GM12891 (cell line): ENCODE results near the gene C11orf87.

Source experiments
- DNase-seq: peaks from one replicate; pipeline ENCODE4 v3.0.0; 2011; ENCODE audit warnings: low spot score; ENCODE audit not compliant: insufficient read length
- FAIRE-seq: peaks from 2 replicates; lab custom pipeline; 2011; peaks lifted over from hg19 to GRCh38; lab: Jason Lieb, UNC
- PAX5 ChIP-seq: IDR thresholded peaks from 2 replicates; pipeline ENCODE4 v1.6.1; 2011; ENCODE audit warnings: low read length, moderate library complexity, mild to moderate bottlenecking; ENCODE audit not compliant: insufficient read depth, severe bottlenecking
- POLR2A ChIP-seq: IDR thresholded peaks from 2 replicates; pipeline ENCODE4 v1.6.1; 2011; ENCODE audit warnings: low read depth, low read length, control low read depth
- POLR2AphosphoS5 ChIP-seq: IDR thresholded peaks from 2 replicates; pipeline ENCODE4 v1.6.1; 2011; ENCODE audit warnings: low read depth, low read length, control low read depth
- POU2F2 ChIP-seq: IDR thresholded peaks from 2 replicates; pipeline ENCODE4 v1.6.1; 2011; ENCODE audit warnings: low read depth, mild to moderate bottlenecking, control low read depth, low read length, moderate library complexity
- SPI1 ChIP-seq: IDR thresholded peaks from 2 replicates; pipeline ENCODE4 v1.6.1; 2011; ENCODE audit warnings: low read depth, low read length, control low read depth
- TAF1 ChIP-seq: IDR thresholded peaks from 2 replicates; pipeline ENCODE4 v1.6.1; 2011; ENCODE audit warnings: low read depth, low read length, control low read depth

C11orf87 gene

GRCh38 chr11:109416601-109417000, 5.4 kb upstream of the C11orf87 start:
- FAIRE-seq = no peak
- TF ChIP-seq POU2F2 (no peak), POLR2AphosphoS5 (no peak), TAF1 (no peak), SPI1 (no peak), PAX5 (no peak), POLR2A (no peak)

DNA sequence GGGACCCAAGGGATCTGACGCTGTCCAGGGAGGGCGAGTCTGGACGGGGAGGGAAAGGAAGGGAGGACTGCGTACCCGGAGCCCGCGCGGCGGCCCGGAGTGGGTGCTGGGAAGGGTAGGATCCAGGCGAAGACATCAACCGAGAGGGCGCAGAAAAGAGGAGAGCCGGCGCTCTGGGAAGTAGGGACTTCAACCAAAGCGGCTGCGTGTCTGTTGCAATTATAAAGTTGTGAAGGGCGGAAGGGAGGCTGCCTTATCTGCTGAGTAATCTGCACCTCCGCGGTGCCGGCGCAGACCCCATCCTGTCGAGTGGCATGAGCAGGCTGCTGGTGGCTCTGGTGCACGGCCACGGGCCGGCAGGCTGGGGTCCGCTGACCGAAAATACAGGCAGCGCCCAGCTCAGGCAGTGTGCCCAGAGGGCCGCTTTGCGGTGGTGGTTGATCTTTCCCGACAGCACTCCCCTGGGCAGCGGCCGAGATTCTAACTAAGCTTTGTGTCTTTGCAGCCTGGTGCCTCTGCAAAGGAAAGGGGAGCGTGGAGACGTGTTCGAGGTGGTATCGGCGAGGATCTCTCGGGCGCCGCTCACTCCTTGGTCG, 978 bp downstream of the C11orf87 start:
- no peak for DNase-seq
- FAIRE-seq = no peak
- TF ChIP-seq POU2F2 = no peak
- no peak for TF ChIP-seq SPI1
- TF ChIP-seq POLR2AphosphoS5 = no peak

More at GRCh38 chr11:109416601-109417000, 5.4 kb upstream of the C11orf87 start:
- DNase-seq = no peak

GRCh38 chr11:109423466-109424190, 1.6 kb downstream of the C11orf87 start:
- no peak for TF ChIP-seq POLR2A
- TF ChIP-seq SPI1 = no peak
- no peak for TF ChIP-seq TAF1
- TF ChIP-seq POLR2AphosphoS5 = no peak
- no peak for TF ChIP-seq PAX5
- TF ChIP-seq POU2F2 = no peak
- DNase-seq (no peak), FAIRE-seq (no peak)

DNA sequence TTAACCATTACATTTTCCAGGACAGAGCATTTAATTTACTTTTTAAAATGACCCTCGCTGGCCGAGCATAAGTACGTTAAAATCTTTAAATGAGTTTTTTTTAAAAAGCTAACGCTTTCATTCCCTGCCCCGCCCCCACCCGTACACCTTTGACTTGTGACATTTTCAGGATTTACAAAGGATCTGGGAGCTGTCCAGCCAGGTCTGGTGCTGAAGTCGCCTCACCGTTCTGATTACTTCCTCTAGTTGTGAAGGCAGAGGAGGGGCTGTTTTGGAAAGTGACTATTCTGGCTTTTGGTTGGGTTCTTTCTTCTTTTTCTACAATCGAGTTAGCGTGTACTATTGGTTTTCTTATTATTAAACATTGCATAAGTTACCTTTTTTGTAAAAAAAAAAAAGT, 2.9 kb downstream of the C11orf87 start:
- FAIRE-seq = no peak
- no peak for DNase-seq
- no peak for TF ChIP-seq POLR2A
- TF ChIP-seq TAF1 = no peak
- TF ChIP-seq POU2F2 = no peak
- no peak for TF ChIP-seq POLR2AphosphoS5
- no peak for TF ChIP-seq PAX5
- no peak for TF ChIP-seq SPI1

GRCh38 chr11:109425554-109425953, 3.6 kb downstream of the C11orf87 start:
- TF ChIP-seq SPI1 (no peak), POLR2A (no peak), TAF1 (no peak), POU2F2 (no peak), POLR2AphosphoS5 (no peak), PAX5 (no peak)
- FAIRE-seq (no peak), DNase-seq (no peak)

- TF ChIP-seq SPI1 = no peak
- TF ChIP-seq PAX5 = no peak
- no peak for TF ChIP-seq TAF1
- TF ChIP-seq POLR2AphosphoS5 = no peak
- no peak for TF ChIP-seq POLR2A
- no peak for DNase-seq
- FAIRE-seq = no peak
These were observed 4.7 kb downstream of the C11orf87 start for GRCh38 chr11:109426442-109427240.

DNA sequence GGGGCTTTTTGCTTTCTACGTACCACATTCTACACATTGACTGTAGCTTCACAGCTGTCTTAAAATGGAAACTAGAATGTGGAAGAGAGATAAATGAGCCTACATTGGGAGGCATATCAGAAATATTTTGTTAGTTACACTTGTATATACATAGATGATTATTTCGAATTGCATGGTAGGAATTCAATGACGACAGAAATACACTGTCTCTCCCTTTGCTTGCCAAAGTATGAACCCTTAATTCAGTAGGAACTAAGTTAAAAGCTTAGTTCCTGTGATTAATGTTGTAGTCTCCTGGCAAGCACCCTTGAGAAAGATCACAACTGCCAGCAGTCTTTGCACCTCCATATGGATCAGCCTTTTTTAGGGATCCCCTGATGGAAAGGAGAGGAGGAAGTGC, 10.1 kb downstream of the C11orf87 start:
- DNase-seq (no peak), FAIRE-seq (no peak)
- TF ChIP-seq SPI1 (no peak), POLR2A (no peak), POLR2AphosphoS5 (no peak), TAF1 (no peak), POU2F2 (no peak), PAX5 (no peak)

DNA sequence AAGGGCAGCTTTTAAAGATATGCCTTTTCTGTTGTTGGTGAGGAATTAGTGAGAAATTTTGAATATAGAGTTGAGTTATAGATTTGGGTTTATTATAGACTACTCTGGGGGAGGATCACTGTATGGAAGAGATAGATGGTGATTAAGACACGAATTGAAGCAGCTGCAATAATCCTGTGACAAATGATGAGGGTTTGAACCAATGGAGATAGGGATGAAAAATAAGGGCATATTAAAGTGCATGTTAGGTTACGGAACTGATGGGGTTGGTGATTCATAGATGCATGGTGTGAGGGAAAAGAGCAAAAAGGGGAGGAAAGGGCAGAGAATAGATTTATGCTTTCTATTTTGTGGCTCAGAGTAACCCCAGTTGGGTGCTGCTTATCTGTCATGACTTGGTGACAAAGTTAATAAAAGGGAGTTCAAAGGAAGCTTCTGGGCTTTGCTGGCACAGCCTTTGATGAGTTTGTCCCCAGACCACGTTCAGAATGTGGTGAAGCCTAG, 11.8 kb downstream of the C11orf87 start:
- no peak for FAIRE-seq
- TF ChIP-seq PAX5 (no peak), TAF1 (no peak), POLR2AphosphoS5 (no peak), POLR2A (no peak), SPI1 (no peak), POU2F2 (no peak)
- DNase-seq = no peak

DNA sequence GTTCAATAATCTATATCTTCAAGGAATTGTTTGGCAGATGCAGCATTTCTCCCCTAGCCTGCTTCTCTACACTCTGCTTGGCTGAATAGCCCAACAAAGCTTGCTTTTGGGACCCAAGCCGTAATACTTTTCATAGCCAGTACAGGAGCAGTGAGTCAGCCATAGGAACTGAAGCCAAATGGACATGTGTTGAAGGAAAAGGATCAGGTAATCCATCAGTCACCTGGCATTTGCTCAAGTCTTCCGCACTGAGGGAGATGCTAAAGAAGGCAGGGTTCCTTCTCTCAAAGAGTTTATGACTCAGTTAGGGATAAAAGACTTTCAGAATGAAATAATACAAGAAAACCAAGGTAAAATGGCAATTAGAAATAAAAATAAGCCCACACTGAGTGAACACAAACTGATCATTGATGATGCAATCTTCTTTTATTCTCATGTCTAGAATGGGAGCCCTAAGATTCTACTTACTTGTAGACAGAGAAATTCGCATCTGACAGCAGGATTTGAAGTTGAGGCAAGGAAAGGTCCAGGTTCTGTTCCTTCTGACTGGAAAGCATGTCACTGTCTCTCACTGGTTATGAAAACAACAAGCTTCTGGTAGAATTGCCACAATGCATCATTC, 13.2 kb downstream of the C11orf87 start:
- DNase-seq (no peak), FAIRE-seq (no peak)
- TF ChIP-seq TAF1 = no peak
- no peak for TF ChIP-seq POU2F2
- TF ChIP-seq SPI1 = no peak
- no peak for TF ChIP-seq POLR2AphosphoS5
- TF ChIP-seq POLR2A = no peak
- TF ChIP-seq PAX5 = no peak
